ENCODE data around the gene PRKAB2. TPM values are rescaled to one million over a fixed set of nuclear protein-coding genes. Genes with fewer than 3 reads are reported as not detected.
"Not testable (repeated sequence)": the region's sequence is repeated elsewhere in the genome, so short reads cannot be mapped to it uniquely, and the experiment has no call there.

The PRKAB2 gene
- total and polyA plus RNA-seq, 2 experiments from 2014 or later, result 24.7 to 29.3 TPM

GRCh38 chr1:147142886-147143285 lies 29.4 kb downstream of the PRKAB2 start:
- Histone ChIP-seq H3K27me3 (no peaks in the 10 kb centered on the region), H3K4me3 (no peak overlapping the region), H3K27ac (no peak overlapping the region), H3K9me3 (ENCODE audit: low read depth) (no peaks in the 10 kb centered on the region), H3K4me1 (ENCODE audit: low read depth) (no peaks in the 10 kb centered on the region), H3K36me3 (no peaks in the 10 kb centered on the region)
- TF ChIP-seq CTCF (IDR thresholded peaks at IDR 0.05; ENCODE audit: low read depth, low read length), result no peak
- DNase-seq (ENCODE audit: low read depth in 1 of 2, low spot score in 1 of 2), result no peak

- H3K27ac ChIP-seq; DNase-seq (ENCODE audit: low read depth in 1 of 2, low spot score in 1 of 2); H3K36me3 ChIP-seq; H3K4me3 ChIP-seq; H3K4me1 ChIP-seq (ENCODE audit: low read depth); H3K27me3 ChIP-seq; H3K9me3 ChIP-seq (ENCODE audit: low read depth): not testable (repeated sequence)
Observed at GRCh38 chr1:147130721-147131120, 41.5 kb downstream of the PRKAB2 start.

GRCh38 chr1:147129116-147129873 lies 43.0 kb downstream of the PRKAB2 start:
- no peak for TF ChIP-seq CTCF (IDR thresholded peaks at IDR 0.05; ENCODE audit: low read depth, low read length)
- H3K4me1 ChIP-seq (ENCODE audit: low read depth), result no peaks in the 10 kb centered on the region
- no peaks in the 10 kb centered on the region for H3K27me3 ChIP-seq
- no peak overlapping the region for H3K27ac ChIP-seq
- H3K4me3 ChIP-seq, result no peak overlapping the region
- H3K36me3 ChIP-seq, result no peaks in the 10 kb centered on the region
- no peaks in the 10 kb centered on the region for H3K9me3 ChIP-seq (ENCODE audit: low read depth)
- no peak for DNase-seq (ENCODE audit: low read depth in 1 of 2, low spot score in 1 of 2)

- Histone ChIP-seq H3K9me3 (ENCODE audit: low read depth) (no peaks in the 10 kb centered on the region), H3K36me3 (no peaks in the 10 kb centered on the region), H3K4me3 (no peak overlapping the region), H3K27ac (no peak overlapping the region), H3K4me1 (ENCODE audit: low read depth) (no peaks in the 10 kb centered on the region), H3K27me3 (no peaks in the 10 kb centered on the region)
- no peak for DNase-seq (ENCODE audit: low read depth in 1 of 2, low spot score in 1 of 2)
- TF ChIP-seq CTCF (IDR thresholded peaks at IDR 0.05; ENCODE audit: low read depth, low read length), result no peak
Observed at GRCh38 chr1:147124266-147124665, 48.0 kb downstream of the PRKAB2 start.

GRCh38 chr1:147117109-147117508 lies 55.2 kb downstream of the PRKAB2 start:
- H3K27ac ChIP-seq, result no peak overlapping the region
- H3K36me3 ChIP-seq, result no peaks in the 10 kb centered on the region
- no peak for TF ChIP-seq CTCF (IDR thresholded peaks at IDR 0.05; ENCODE audit: low read depth, low read length)
- no peak overlapping the region for H3K4me3 ChIP-seq
- no peaks in the 10 kb centered on the region for H3K27me3 ChIP-seq
- no peaks in the 10 kb centered on the region for H3K9me3 ChIP-seq (ENCODE audit: low read depth)
- no peak for DNase-seq (ENCODE audit: low read depth in 1 of 2, low spot score in 1 of 2)
- H3K4me1 ChIP-seq (ENCODE audit: low read depth), result no peaks in the 10 kb centered on the region

- H3K36me3 ChIP-seq, result no peaks in the 10 kb centered on the region
- TF ChIP-seq CTCF (IDR thresholded peaks at IDR 0.05; ENCODE audit: low read depth, low read length), result no peak
- no peaks in the 10 kb centered on the region for H3K4me1 ChIP-seq (ENCODE audit: low read depth)
- no peak overlapping the region for H3K27ac ChIP-seq
- DNase-seq (ENCODE audit: low read depth in 1 of 2, low spot score in 1 of 2), result no peak
- H3K27me3 ChIP-seq, result no peaks in the 10 kb centered on the region
- H3K4me3 ChIP-seq, result no peak overlapping the region
- no peaks in the 10 kb centered on the region for H3K9me3 ChIP-seq (ENCODE audit: low read depth)
Observed at GRCh38 chr1:147115496-147115895, 56.8 kb downstream of the PRKAB2 start.

- not testable (repeated sequence) for H3K4me3 ChIP-seq; H3K9me3 ChIP-seq (ENCODE audit: low read depth); H3K27ac ChIP-seq; H3K36me3 ChIP-seq; H3K4me1 ChIP-seq (ENCODE audit: low read depth); H3K27me3 ChIP-seq; DNase-seq (ENCODE audit: low read depth in 1 of 2, low spot score in 1 of 2)
Observed at GRCh38 chr1:147115079-147115478, 57.2 kb downstream of the PRKAB2 start.

- H3K27me3 ChIP-seq; DNase-seq (ENCODE audit: low read depth in 1 of 2, low spot score in 1 of 2): not testable (repeated sequence)
Observed at GRCh38 chr1:147114353-147114752, 57.9 kb downstream of the PRKAB2 start.

More at GRCh38 chr1:147114353-147114752, 57.9 kb downstream of the PRKAB2 start:
- H3K27ac ChIP-seq; H3K36me3 ChIP-seq; H3K9me3 ChIP-seq (ENCODE audit: low read depth); H3K4me1 ChIP-seq (ENCODE audit: low read depth); H3K4me3 ChIP-seq: not testable (repeated sequence)
